Measurements from ENCODE around the gene EFNA2.

DNA sequence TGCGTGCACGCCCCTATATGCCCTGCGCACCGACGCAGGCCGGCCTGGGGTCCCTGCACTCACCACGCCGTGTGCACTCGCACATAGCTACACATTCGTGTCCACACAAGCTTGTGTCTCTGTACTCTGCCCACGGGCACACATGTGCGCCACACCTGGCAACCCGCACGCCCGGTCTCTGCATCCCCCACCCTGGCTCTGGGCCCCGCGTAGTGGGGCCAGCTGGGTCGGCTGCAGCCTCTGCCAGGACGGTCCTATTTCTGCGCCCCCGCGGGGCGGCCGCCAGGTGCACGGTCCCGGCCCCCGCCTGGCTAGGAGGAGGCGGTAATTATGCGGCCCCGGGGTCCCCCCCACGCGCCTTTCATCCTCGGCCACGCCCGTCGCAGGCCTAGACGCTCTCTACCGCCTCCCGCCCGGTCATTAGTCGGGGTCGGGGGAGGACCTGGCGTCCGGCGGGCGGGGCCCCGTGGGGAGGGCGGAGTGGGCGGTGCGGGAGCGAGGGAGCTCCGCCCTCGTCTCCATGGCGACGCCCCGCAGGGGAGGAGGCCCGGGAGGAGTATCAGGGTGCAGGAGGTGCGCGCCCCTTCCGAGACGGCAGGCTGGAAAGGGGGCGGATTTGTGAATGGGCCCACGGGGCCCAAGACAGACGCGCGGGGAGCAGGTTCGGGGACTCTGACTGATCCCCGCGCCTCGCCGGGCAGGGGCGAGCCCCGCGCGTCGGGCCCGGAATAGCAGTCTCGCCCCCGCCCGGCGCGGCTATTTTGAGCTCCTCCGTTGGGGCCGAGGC is 19.4 kb upstream of the EFNA2 start:
- TF ChIP-seq CTCF (IDR thresholded peaks at IDR 0.05; ENCODE audit: insufficient read depth, low read length, poor library complexity, severe bottlenecking), result no peak
- TF ChIP-seq EZH2phosphoT487 (conservative IDR thresholded peaks at IDR 0.05; ENCODE audit: low read length), result no peak

Measured in SU-DHL-6 (cell line).